ENCODE results near the gene PCDH1.

The PCDH1 gene

GRCh38 chr5:141870871-141871270, 7.3 kb downstream of the PCDH1 start:
- DNase-seq (ENCODE audit: insufficient read length), result no peak
- no peak for FAIRE-seq
- TF ChIP-seq POLR2A (IDR thresholded peaks at IDR 0.05; ENCODE audit: low read depth, low read length), result no peak
- TF ChIP-seq POLR2AphosphoS5 (IDR thresholded peaks at IDR 0.05; ENCODE audit: low read depth, low read length), result no peak
- no peak for TF ChIP-seq TAF1 (IDR thresholded peaks at IDR 0.05; ENCODE audit: borderline replicate concordance, low read depth, low read length)

- TF ChIP-seq POLR2A (IDR thresholded peaks at IDR 0.05; ENCODE audit: low read depth, low read length) (no peak), TAF1 (IDR thresholded peaks at IDR 0.05; ENCODE audit: borderline replicate concordance, low read depth, low read length) (no peak), POLR2AphosphoS5 (IDR thresholded peaks at IDR 0.05; ENCODE audit: low read depth, low read length) (no peak)
- FAIRE-seq (no peak), DNase-seq (ENCODE audit: insufficient read length) (no peak)
Observed at GRCh38 chr5:141870228-141870627, 8.0 kb downstream of the PCDH1 start.

- FAIRE-seq (no peak), DNase-seq (ENCODE audit: insufficient read length) (no peak)
- TF ChIP-seq POLR2AphosphoS5 (IDR thresholded peaks at IDR 0.05; ENCODE audit: low read depth, low read length) (no peak), TAF1 (IDR thresholded peaks at IDR 0.05; ENCODE audit: borderline replicate concordance, low read depth, low read length) (no peak), POLR2A (IDR thresholded peaks at IDR 0.05; ENCODE audit: low read depth, low read length) (no peak)
Observed at GRCh38 chr5:141869514-141869913, 8.7 kb downstream of the PCDH1 start.

- FAIRE-seq, result no peak
- TF ChIP-seq POLR2AphosphoS5 (IDR thresholded peaks at IDR 0.05; ENCODE audit: low read depth, low read length), result no peak
- TF ChIP-seq POLR2A (IDR thresholded peaks at IDR 0.05; ENCODE audit: low read depth, low read length), result no peak
- no peak for TF ChIP-seq TAF1 (IDR thresholded peaks at IDR 0.05; ENCODE audit: borderline replicate concordance, low read depth, low read length)
Observed at GRCh38 chr5:141869040-141869439, 9.2 kb downstream of the PCDH1 start.

GRCh38 chr5:141868541-141868940, 9.7 kb downstream of the PCDH1 start:
- FAIRE-seq, result no peak
- DNase-seq (ENCODE audit: insufficient read length), result no peak
- TF ChIP-seq TAF1 (IDR thresholded peaks at IDR 0.05; ENCODE audit: borderline replicate concordance, low read depth, low read length) (no peak), POLR2AphosphoS5 (IDR thresholded peaks at IDR 0.05; ENCODE audit: low read depth, low read length) (no peak), POLR2A (IDR thresholded peaks at IDR 0.05; ENCODE audit: low read depth, low read length) (no peak)

More at GRCh38 chr5:141869040-141869439, 9.2 kb downstream of the PCDH1 start:
- DNase-seq (ENCODE audit: insufficient read length), result no peak

- FAIRE-seq, result no peak
- TF ChIP-seq TAF1 (IDR thresholded peaks at IDR 0.05; ENCODE audit: borderline replicate concordance, low read depth, low read length) (no peak), POLR2AphosphoS5 (IDR thresholded peaks at IDR 0.05; ENCODE audit: low read depth, low read length) (no peak), POLR2A (IDR thresholded peaks at IDR 0.05; ENCODE audit: low read depth, low read length) (no peak)
- no peak for DNase-seq (ENCODE audit: insufficient read length)
Observed at GRCh38 chr5:141867651-141868050, 10.6 kb downstream of the PCDH1 start.

GRCh38 chr5:141867139-141867538, 11.1 kb downstream of the PCDH1 start:
- no peak for TF ChIP-seq POLR2AphosphoS5 (IDR thresholded peaks at IDR 0.05; ENCODE audit: low read depth, low read length)
- no peak for TF ChIP-seq TAF1 (IDR thresholded peaks at IDR 0.05; ENCODE audit: borderline replicate concordance, low read depth, low read length)
- TF ChIP-seq POLR2A (IDR thresholded peaks at IDR 0.05; ENCODE audit: low read depth, low read length), result no peak
- DNase-seq (ENCODE audit: insufficient read length), result no peak
- no peak for FAIRE-seq

GRCh38 chr5:141866096-141866495, 12.1 kb downstream of the PCDH1 start:
- no peak for TF ChIP-seq POLR2A (IDR thresholded peaks at IDR 0.05; ENCODE audit: low read depth, low read length)
- TF ChIP-seq POLR2AphosphoS5 (IDR thresholded peaks at IDR 0.05; ENCODE audit: low read depth, low read length), result no peak
- no peak for TF ChIP-seq TAF1 (IDR thresholded peaks at IDR 0.05; ENCODE audit: borderline replicate concordance, low read depth, low read length)
- FAIRE-seq, result no peak
- DNase-seq (ENCODE audit: insufficient read length), result no peak

GRCh38 chr5:141865406-141865805, 12.8 kb downstream of the PCDH1 start:
- FAIRE-seq (no peak), DNase-seq (ENCODE audit: insufficient read length) (no peak)
- no peak for TF ChIP-seq POLR2A (IDR thresholded peaks at IDR 0.05; ENCODE audit: low read depth, low read length)
- no peak for TF ChIP-seq TAF1 (IDR thresholded peaks at IDR 0.05; ENCODE audit: borderline replicate concordance, low read depth, low read length)
- TF ChIP-seq POLR2AphosphoS5 (IDR thresholded peaks at IDR 0.05; ENCODE audit: low read depth, low read length), result no peak

- no peak for TF ChIP-seq POLR2AphosphoS5 (IDR thresholded peaks at IDR 0.05; ENCODE audit: low read depth, low read length)
- TF ChIP-seq POLR2A (IDR thresholded peaks at IDR 0.05; ENCODE audit: low read depth, low read length), result no peak
- no peak for TF ChIP-seq TAF1 (IDR thresholded peaks at IDR 0.05; ENCODE audit: borderline replicate concordance, low read depth, low read length)
- FAIRE-seq (no peak), DNase-seq (ENCODE audit: insufficient read length) (no peak)
Observed at GRCh38 chr5:141864371-141865370, 13.5 kb downstream of the PCDH1 start.

- DNase-seq (ENCODE audit: insufficient read length) (no peak), FAIRE-seq (no peak)
- TF ChIP-seq TAF1 (IDR thresholded peaks at IDR 0.05; ENCODE audit: borderline replicate concordance, low read depth, low read length) (no peak), POLR2A (IDR thresholded peaks at IDR 0.05; ENCODE audit: low read depth, low read length) (no peak), POLR2AphosphoS5 (IDR thresholded peaks at IDR 0.05; ENCODE audit: low read depth, low read length) (no peak)
Observed at GRCh38 chr5:141863569-141864178, 14.5 kb downstream of the PCDH1 start.
